Subcutaneous abdominal adipose tissue (tissue), 5 donors: ENCODE data around the gene ZNF536.

ENCODE experiments used
- H3K27ac ChIP-seq: one replicate; pipeline ENCODE4 v1.7.0; 2013; ENCODE audit warnings: low read depth, mild to moderate bottlenecking, inconsistent platforms, low read length, moderate library complexity
- H3K27me3 ChIP-seq, 5 donors: one replicate each; pipeline ENCODE4 v1.7.0; 2013; ENCODE audit warnings: low read length in 5 of 5, inconsistent platforms in 1 of 5; ENCODE audit not compliant: control insufficient read depth in 5 of 5, insufficient read depth in 4 of 5
- H3K36me3 ChIP-seq, 5 donors: one replicate each; pipeline ENCODE4 v1.7.0; 2013; ENCODE audit warnings: low read length in 5 of 5; ENCODE audit not compliant: control insufficient read depth in 5 of 5, insufficient read depth in 5 of 5
- H3K4me1 ChIP-seq, 5 donors: one replicate each; pipeline ENCODE4 v1.7.0; 2013; ENCODE audit warnings: low read length in 5 of 5, mild to moderate bottlenecking in 3 of 5, moderate library complexity in 1 of 5; ENCODE audit not compliant: control insufficient read depth in 5 of 5, insufficient read depth in 5 of 5
- H3K4me3 ChIP-seq, 5 donors: one replicate each; pipeline ENCODE4 v1.7.0; 2013; ENCODE audit warnings: low read length in 5 of 5, low read depth in 1 of 5
- H3K9ac ChIP-seq, 5 donors: one replicate each; pipeline ENCODE4 v1.7.0; 2013; ENCODE audit warnings: low read length in 5 of 5, mild to moderate bottlenecking in 4 of 5, moderate library complexity in 3 of 5
- H3K9me3 ChIP-seq, 5 donors: one replicate each; pipeline ENCODE4 v1.7.0; 2013; ENCODE audit warnings: low read length in 5 of 5; ENCODE audit not compliant: control insufficient read depth in 5 of 5
- donor health status: healthy.
- donor health status: healthy.
- donor health status: healthy.
- donor health status: healthy.
- donor health status: healthy.

The ZNF536 gene

DNA sequence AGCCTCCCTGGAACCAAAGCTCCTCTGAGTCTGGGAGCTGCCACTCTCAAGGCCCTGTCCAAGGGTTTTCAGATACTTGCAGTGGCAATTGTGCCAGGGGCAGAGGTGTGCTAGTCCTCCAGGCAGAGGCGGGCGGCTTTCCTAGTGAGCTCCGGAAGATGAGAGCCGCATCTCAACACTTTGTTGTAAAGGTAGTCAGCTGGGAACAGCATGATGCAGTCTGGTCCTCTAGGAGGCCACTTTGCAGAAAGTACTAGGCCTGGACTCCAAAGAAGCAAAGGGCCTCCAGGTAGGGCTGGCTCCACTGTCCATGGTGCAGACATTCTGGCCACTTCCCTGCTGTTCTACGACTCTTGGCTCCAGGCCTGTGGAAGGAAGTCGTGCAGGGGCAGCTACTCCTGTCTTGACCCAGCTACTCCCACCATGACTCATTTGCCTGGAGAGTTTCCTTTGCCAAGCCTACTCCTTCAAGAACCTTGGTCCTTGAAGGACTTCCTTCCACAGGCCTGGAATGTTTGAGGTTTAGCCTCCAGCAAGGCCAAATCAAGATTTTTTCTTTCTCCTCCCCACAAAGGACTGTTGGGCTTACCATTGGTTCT lies 9.9 kb upstream of the ZNF536 start:
- no peaks in the 10 kb centered on the region for H3K9me3 ChIP-seq
- H3K27me3 ChIP-seq = peaks cover 1 to 12% (median 4%) of the 10 kb centered on the region in 5 donors
- no peak overlapping the region for H3K4me3 ChIP-seq
- H3K9ac ChIP-seq = no peak overlapping the region
- H3K36me3 ChIP-seq = no peaks in the 10 kb centered on the region
- no peak overlapping the region for H3K27ac ChIP-seq
- H3K4me1 ChIP-seq = peaks cover 0 to 2% (median 0%) of the 10 kb centered on the region in 5 donors

DNA sequence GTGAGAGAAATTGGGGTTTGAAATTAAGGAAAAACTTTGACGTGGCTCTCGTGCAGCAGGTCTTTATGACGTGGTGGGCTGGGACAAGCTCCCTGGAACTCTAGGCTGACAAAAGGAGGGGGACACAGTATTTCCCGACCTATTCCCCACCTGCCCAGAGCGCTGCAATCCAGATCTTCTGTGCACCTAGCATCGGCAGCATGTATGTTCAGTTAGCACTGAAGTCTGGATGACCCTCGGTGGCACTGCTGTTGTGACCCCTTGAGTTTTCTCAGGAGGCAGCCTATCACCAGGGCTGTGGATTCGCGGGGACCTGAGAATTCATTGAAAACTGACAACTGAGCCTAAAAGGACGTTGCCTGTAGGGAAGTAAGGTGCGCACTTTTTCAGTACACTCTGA lies 9.1 kb upstream of the ZNF536 start:
- Histone ChIP-seq H3K4me3 (no peak overlapping the region), H3K27me3 (peaks cover 2 to 17% (median 8%) of the 10 kb centered on the region in 5 donors), H3K36me3 (no peaks in the 10 kb centered on the region), H3K27ac (no peak overlapping the region), H3K9me3 (no peaks in the 10 kb centered on the region), H3K9ac (no peak overlapping the region), H3K4me1 (peaks cover 0 to 2% (median 0%) of the 10 kb centered on the region in 5 donors)

DNA sequence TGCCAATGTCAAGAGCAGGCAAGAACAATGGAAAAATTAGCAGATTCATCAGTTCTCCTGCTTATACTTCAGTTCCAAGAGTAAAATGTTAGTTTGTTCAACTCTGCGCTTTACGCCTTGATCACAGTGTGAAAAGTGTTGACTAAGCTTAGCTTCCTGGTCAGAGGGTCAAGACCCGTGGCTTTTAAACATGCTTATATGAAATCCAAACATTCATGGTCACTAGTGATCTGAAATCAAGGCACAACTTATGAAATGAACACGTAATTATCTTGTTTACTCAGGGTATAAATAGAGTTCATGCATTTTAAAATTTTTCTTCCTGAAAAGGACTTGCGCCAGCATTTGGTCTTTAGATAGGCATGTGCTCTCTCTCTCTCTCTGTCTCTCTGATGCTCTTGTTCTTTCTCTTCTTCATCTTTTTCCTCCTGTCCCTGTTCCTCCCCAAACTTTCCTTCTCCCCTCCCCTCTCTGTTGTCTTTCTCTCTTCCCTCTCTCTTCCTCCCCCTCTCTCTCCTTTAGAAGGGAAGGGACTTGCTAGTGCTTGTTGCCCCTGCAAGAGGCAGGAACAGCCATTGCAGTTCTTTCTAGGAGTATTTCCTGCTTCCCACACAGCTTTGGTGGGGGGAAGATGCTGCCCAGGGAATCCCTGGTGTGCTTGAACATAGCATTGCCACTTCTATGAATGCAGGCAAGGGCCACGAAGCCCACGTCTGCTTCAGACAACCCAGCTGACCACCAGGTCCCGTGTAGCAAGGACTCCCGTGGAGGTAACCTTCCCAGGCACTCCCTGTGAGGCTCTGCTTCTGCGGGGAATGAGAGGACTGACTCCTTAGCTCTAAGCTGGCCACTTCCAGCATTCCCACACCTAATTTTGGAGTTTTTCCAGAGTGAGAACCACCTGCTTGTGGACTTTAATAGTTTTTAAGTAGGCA lies 7.1 kb upstream of the ZNF536 start:
- Histone ChIP-seq H3K9ac (no peak overlapping the region), H3K9me3 (no peaks in the 10 kb centered on the region), H3K4me1 (peaks cover 0 to 2% (median 0%) of the 10 kb centered on the region in 5 donors), H3K27me3 (peaks cover 0 to 24% (median 10%) of the 10 kb centered on the region in 5 donors), H3K4me3 (no peak overlapping the region), H3K36me3 (no peaks in the 10 kb centered on the region), H3K27ac (no peak overlapping the region)

- H3K9ac ChIP-seq = no peak overlapping the region
- peaks cover 0 to 2% (median 0%) of the 10 kb centered on the region in 5 donors for H3K4me1 ChIP-seq
- H3K36me3 ChIP-seq = no peaks in the 10 kb centered on the region
- H3K9me3 ChIP-seq = no peaks in the 10 kb centered on the region
- no peak overlapping the region for H3K4me3 ChIP-seq
- H3K27me3 ChIP-seq = peaks cover 0 to 24% (median 10%) of the 10 kb centered on the region in 5 donors
- no peak overlapping the region for H3K27ac ChIP-seq
Measured at GRCh38 chr19:30366282-30366681, 5.9 kb upstream of the ZNF536 start.

DNA sequence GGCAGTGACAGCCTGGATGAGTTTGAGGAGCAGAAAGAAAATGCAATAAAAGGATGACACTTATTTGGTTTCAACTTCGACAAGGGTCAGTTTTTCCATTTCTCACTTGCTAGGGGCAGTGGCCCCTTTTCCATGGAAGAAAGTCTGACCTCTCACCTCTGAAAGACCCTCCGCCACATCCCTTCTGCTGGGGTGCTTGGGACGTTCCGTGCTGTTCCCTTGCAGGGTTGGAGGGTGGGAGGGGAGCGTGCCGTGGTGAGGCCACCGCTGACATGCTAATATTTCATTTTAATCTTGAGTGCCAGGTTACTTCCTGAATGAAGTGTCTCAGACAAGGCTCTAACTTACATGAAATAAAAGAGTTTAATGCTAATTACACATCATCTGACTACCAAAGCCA lies 5.2 kb upstream of the ZNF536 start:
- Histone ChIP-seq H3K27me3 (peaks cover under 1 to 24% (median 10%) of the 10 kb centered on the region in 5 donors), H3K4me3 (no peak overlapping the region), H3K4me1 (peaks cover 0 to 2% (median 0%) of the 10 kb centered on the region in 5 donors), H3K9me3 (no peaks in the 10 kb centered on the region), H3K36me3 (no peaks in the 10 kb centered on the region), H3K9ac (no peak overlapping the region), H3K27ac (no peak overlapping the region)

DNA sequence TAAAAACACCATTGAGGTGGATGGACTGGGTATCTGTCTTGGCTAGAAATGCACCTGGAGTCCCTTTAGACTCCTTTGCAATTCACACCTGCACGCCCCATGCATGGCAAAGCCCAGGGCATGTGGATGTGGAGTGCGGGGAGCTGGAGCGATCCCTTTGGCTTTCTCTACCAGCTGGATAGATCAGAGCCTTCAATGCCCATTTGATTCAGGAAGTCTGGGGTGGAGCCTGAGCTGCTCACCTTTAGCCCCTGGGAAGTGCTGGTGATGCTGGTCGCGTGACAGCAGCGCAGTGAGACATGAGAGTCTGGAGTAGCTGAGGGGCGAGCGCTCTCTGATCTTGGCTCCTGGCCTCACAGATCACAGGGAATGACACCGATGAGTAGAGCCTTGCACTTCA lies 4.8 kb upstream of the ZNF536 start:
- H3K4me1 ChIP-seq = peaks cover 0 to 2% (median 0%) of the 10 kb centered on the region in 5 donors
- H3K9ac ChIP-seq = no peak overlapping the region
- H3K27me3 ChIP-seq = peaks cover 4 to 24% (median 10%) of the 10 kb centered on the region in 5 donors
- no peaks in the 10 kb centered on the region for H3K9me3 ChIP-seq
- no peak overlapping the region for H3K4me3 ChIP-seq
- H3K36me3 ChIP-seq = no peaks in the 10 kb centered on the region
- no peak overlapping the region for H3K27ac ChIP-seq

DNA sequence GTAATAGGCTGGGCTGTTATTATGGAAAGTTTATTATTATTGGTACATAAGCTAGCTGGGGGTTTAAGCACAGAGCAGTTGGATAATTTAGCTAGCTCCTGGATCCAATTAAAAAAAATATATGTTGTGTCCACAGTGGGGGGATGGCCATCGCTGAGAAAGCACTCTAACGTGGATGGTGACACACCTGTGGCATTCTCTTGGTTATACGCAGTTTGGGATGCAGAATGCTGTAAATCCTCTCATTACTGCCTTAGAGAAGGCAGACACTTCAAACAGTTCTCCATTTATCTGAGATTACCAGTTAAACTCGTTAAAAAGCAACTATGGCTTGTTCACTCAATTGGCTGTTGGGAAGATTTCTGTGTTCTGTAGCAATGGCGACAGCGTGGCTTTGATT lies 2.4 kb upstream of the ZNF536 start:
- peaks cover 0 to 2% (median 0%) of the 10 kb centered on the region in 5 donors for H3K4me1 ChIP-seq
- no peak overlapping the region for H3K9ac ChIP-seq
- H3K27me3 ChIP-seq = peaks cover 8 to 28% (median 14%) of the 10 kb centered on the region in 5 donors
- no peaks in the 10 kb centered on the region for H3K36me3 ChIP-seq
- H3K9me3 ChIP-seq = no peaks in the 10 kb centered on the region
- no peak overlapping the region for H3K4me3 ChIP-seq
- H3K27ac ChIP-seq = no peak overlapping the region

GRCh38 chr19:30371161-30371836 lies 885 bp upstream of the ZNF536 start:
- no peak overlapping the region for H3K27ac ChIP-seq
- H3K36me3 ChIP-seq = no peaks in the 10 kb centered on the region
- no peaks in the 10 kb centered on the region for H3K4me1 ChIP-seq
- H3K27me3 ChIP-seq = peaks cover 16 to 36% (median 26%) of the 10 kb centered on the region in 5 donors
- no peak overlapping the region for H3K4me3 ChIP-seq
- H3K9ac ChIP-seq = no peak overlapping the region
- H3K9me3 ChIP-seq = no peaks in the 10 kb centered on the region

GRCh38 chr19:30373593-30373992 lies 1.4 kb downstream of the ZNF536 start:
- no peak overlapping the region for H3K27ac ChIP-seq
- H3K4me1 ChIP-seq = no peaks in the 10 kb centered on the region
- no peaks in the 10 kb centered on the region for H3K9me3 ChIP-seq
- peaks cover 20 to 27% (median 25%) of the 10 kb centered on the region in 5 donors for H3K27me3 ChIP-seq
- H3K4me3 ChIP-seq = no peak overlapping the region
- no peaks in the 10 kb centered on the region for H3K36me3 ChIP-seq
- no peak overlapping the region for H3K9ac ChIP-seq

- peaks cover 20 to 27% (median 27%) of the 10 kb centered on the region in 5 donors for H3K27me3 ChIP-seq
- no peaks in the 10 kb centered on the region for H3K4me1 ChIP-seq
- H3K9me3 ChIP-seq = no peaks in the 10 kb centered on the region
- H3K36me3 ChIP-seq = no peaks in the 10 kb centered on the region
- H3K9ac ChIP-seq = no peak overlapping the region
- H3K4me3 ChIP-seq = no peak overlapping the region
- H3K27ac ChIP-seq = no peak overlapping the region
Measured at GRCh38 chr19:30374539-30374864, 2.3 kb downstream of the ZNF536 start.
